Measurements from ENCODE around the gene CEBPZ.

DNA sequence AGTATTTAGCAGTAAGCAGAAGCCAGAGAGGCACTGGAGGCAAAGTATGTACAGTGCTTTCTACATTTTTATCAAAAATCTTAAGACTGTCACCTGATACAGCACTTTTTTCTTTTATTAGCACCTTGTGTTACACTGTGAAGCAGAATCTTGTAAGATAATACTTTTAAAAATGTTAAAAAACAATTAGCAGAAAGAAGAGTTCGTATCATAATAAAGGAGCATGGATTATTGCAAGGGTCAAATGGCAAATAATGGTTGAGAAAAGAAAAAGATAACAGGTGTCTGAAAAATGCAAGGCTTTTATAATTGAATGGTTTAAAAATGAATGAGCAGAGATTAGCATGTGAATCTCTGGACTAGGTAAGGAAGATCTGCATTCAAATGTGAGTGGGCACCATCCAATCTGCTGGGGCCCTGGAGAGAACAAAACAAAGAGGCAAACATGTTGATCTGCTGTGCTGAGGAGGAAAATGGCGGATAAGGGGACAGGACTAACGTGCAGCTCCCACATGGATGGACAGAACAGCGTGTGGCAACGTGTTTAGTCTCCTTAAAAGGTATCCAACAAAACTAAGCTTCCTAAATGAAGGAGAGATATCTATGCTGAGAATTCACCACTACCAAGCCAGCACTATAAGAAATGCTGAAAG is 25.6 kb downstream of the CEBPZ start:
- TF ChIP-seq, protein P1, sequence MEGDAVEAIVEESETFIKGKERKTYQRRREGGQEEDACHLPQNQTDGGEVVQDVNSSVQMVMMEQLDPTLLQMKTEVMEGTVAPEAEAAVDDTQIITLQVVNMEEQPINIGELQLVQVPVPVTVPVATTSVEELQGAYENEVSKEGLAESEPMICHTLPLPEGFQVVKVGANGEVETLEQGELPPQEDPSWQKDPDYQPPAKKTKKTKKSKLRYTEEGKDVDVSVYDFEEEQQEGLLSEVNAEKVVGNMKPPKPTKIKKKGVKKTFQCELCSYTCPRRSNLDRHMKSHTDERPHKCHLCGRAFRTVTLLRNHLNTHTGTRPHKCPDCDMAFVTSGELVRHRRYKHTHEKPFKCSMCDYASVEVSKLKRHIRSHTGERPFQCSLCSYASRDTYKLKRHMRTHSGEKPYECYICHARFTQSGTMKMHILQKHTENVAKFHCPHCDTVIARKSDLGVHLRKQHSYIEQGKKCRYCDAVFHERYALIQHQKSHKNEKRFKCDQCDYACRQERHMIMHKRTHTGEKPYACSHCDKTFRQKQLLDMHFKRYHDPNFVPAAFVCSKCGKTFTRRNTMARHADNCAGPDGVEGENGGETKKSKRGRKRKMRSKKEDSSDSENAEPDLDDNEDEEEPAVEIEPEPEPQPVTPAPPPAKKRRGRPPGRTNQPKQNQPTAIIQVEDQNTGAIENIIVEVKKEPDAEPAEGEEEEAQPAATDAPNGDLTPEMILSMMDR (IDR thresholded peaks at IDR 0.05): no peak
- TF ChIP-seq POLR2A (IDR thresholded peaks at IDR 0.05): no peak
